Skeletal muscle satellite cell (primary cell): ENCODE data around the gene INSR.
"Not testable (repeated sequence)": the region's sequence is repeated elsewhere in the genome, so short reads cannot be mapped to it uniquely, and the experiment has no call there.

Source experiments
- H3K27me3 ChIP-seq: 2 replicates; pipeline ENCODE4 v1.7.0; 2013; ENCODE audit warnings: low read length; ENCODE audit not compliant: control insufficient read depth, insufficient read depth
- H3K36me3 ChIP-seq: 2 replicates; pipeline ENCODE4 v1.7.0; 2013; ENCODE audit warnings: mild to moderate bottlenecking, control low read depth, low read length; ENCODE audit not compliant: insufficient read depth
- H3K4me1 ChIP-seq: 2 replicates; pipeline ENCODE4 v1.7.0; 2013; ENCODE audit warnings: low read length; ENCODE audit not compliant: control insufficient read depth, insufficient read depth
- H3K4me2 ChIP-seq: 2 replicates; pipeline ENCODE4 v1.7.0; 2013; ENCODE audit warnings: mild to moderate bottlenecking, low read length
- H3K4me3 ChIP-seq: 2 replicates; pipeline ENCODE4 v1.7.0; 2013; ENCODE audit warnings: low read length
- H3K9ac ChIP-seq: 2 replicates; pipeline ENCODE4 v1.7.0; 2013; ENCODE audit warnings: mild to moderate bottlenecking, low read depth, low read length, moderate library complexity
- H3K9me3 ChIP-seq: replicated peaks from 2 replicates; pipeline ENCODE4 v1.7.0; 2013; ENCODE audit warnings: mild to moderate bottlenecking, control low read depth, low read length

INSR gene

DNA sequence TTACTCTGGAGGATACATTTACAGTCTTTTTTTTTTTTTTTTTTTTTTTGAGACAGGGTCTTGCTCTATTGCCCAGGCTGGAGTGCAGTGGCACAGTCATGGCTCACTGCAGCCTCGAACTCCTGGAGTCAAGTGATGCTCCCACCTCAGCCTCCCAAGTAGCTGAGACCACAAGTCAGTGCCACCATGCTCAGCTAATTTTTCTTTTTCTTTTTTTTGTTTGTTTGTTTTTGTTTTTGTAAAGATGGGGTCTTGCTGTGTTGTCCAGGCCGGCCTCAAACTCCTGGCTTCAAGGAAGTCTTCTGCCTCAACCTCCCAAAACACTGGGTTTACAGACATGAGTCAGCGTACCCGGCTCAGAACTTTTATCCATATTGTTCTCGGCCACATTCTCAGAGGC is 64.5 kb downstream of the INSR start:
- Histone ChIP-seq H3K9me3 (no peaks in the 10 kb centered on the region), H3K9ac (no peak overlapping the region), H3K4me2 (no peak overlapping the region), H3K27me3 (no peaks in the 10 kb centered on the region), H3K36me3 (no peaks in the 10 kb centered on the region), H3K4me1 (no peaks in the 10 kb centered on the region), H3K4me3 (no peak overlapping the region)

DNA sequence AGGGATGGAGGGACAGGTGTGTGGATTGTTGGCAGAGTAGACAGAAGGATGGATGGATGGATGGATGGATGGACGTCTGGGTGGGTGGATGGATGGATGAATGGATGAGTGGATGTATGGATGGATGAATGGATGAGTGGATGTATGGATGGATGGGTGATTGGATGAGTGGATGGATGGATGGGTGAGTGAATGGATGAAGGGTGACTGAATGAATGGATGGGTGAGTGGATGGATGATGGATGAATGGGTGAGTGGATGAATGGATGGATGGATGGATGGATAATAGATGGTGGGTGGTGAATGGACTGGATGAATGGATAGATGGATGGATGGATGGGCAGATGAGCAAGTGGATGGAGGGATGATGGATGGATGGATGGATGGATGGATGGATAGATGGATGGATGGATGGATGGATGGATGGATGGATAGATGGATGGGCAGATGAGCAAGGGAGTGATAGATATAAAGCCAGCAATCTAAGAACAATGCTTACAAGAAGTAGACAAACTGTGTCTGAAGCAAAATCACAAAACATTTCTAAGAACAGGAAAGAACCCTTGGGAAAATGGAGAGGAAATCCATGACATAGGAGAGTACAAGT is 65.2 kb downstream of the INSR start:
- Histone ChIP-seq H3K4me3 (no peak overlapping the region), H3K9ac (no peak overlapping the region), H3K27me3 (no peaks in the 10 kb centered on the region), H3K4me1 (no peaks in the 10 kb centered on the region), H3K36me3 (no peaks in the 10 kb centered on the region), H3K4me2 (no peak overlapping the region), H3K9me3 (no peaks in the 10 kb centered on the region)

DNA sequence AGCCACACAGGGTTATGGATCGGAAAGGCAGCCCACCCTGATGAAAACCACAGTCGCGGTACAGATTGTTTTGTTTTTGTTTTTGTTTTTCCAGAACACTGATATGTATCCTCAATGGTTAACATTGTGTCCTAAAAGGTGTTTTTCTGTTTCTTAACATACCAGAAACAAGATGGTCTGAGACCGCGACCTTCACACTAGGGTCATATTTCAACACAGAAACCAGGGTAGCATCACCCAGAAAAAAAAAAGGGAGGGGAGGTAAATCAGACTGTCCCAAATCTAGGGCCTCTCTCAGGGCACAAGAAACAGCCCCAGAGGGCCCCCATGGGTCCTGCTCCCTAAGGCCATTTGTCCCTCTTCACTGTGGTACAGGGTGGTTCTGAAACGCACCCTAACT is 66.5 kb downstream of the INSR start:
- no peak overlapping the region for H3K9ac ChIP-seq
- H3K9me3 ChIP-seq = no peaks in the 10 kb centered on the region
- H3K4me2 ChIP-seq = no peak overlapping the region
- no peaks in the 10 kb centered on the region for H3K4me1 ChIP-seq
- no peaks in the 10 kb centered on the region for H3K27me3 ChIP-seq
- no peaks in the 10 kb centered on the region for H3K36me3 ChIP-seq
- no peak overlapping the region for H3K4me3 ChIP-seq

DNA sequence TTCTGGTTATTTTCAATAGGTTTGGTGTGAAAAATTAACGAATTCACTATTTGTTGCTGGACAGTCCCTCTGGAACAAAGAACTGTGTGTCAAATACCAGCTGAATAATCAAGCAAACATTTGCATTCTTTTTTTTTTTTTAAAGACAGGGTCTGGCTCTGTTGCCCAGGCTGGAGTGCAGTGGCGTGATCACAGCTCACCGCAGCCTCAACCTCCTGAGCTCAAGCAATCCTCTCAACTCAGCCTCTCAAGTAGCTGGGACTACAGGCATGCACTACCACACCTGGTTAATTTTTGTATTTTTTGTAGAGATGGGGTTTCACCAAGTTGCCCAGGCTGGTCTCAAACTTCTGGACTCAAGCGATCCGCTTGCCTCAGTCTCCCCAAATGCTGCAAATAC is 67.1 kb downstream of the INSR start:
- H3K4me2 ChIP-seq, H3K36me3 ChIP-seq: not testable (repeated sequence)

DNA sequence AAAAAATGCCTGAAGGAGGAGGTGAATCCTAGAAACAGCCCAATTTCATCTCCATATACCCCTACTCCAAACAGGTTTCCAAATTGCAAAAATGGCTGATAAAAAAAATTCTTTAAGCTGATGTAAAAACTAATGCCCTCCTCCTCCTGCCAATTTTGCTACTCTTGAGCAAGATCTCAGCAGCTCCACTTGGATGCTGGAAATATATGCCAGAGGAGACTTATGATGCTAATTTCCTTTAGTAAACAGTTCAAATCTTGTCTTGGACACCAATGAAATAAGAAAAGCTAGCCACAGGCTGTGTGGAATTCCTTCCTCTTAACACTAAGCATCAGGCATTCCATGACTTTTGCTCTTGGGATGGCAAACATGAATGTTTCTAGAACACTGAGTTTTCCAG is 67.5 kb downstream of the INSR start:
- Histone ChIP-seq H3K4me3 (no peak overlapping the region), H3K9me3 (no peaks in the 10 kb centered on the region), H3K36me3 (no peaks in the 10 kb centered on the region), H3K9ac (no peak overlapping the region), H3K4me1 (no peaks in the 10 kb centered on the region), H3K27me3 (no peaks in the 10 kb centered on the region), H3K4me2 (no peak overlapping the region)

More for the DNA sequence above, 67.1 kb downstream of the INSR start:
- not testable (repeated sequence) for H3K9me3 ChIP-seq, H3K27me3 ChIP-seq, H3K4me1 ChIP-seq, H3K4me3 ChIP-seq, H3K9ac ChIP-seq

DNA sequence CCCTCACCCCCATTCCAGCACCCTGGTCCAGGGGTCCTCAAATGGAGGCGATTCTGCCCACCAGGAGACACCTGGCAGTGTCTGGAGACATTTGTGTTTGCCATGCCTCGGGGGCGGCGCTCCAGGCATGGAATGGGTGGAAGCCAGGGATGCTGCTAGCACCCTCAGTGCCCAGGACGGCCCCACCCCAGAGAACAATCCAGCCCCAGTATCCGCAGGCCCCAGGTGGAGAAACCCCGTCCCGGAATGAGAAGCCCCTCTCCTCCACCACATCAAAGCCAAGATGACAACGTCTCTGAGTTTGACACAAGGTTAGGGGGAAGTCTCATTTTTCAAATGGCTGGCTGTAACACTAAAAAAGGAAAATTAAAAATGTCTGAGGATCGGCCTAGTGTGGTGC is 68.5 kb downstream of the INSR start:
- Histone ChIP-seq H3K27me3 (no peaks in the 10 kb centered on the region), H3K9me3 (no peaks in the 10 kb centered on the region), H3K4me2 (no peak overlapping the region), H3K36me3 (no peaks in the 10 kb centered on the region), H3K4me3 (no peak overlapping the region), H3K9ac (no peak overlapping the region), H3K4me1 (no peaks in the 10 kb centered on the region)

DNA sequence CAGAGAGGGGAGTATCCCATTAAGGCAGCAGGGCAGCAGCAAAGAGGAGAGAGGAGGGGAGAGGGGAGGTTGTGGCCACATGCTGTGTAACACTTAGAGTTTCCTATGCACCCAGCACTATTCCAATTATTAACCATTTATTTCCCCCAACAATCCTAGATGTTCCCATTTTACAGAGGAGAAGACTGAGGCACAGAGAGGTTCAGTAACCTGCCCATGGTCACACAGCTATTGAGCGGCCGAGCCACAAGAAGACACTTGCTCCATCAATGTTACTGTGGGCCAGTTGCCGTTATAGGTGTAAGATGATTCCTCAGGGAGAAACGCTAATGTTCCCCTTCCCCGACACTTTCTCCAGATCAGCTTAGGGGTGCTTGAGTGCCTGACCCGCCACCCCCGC is 69.2 kb downstream of the INSR start:
- Histone ChIP-seq H3K4me2 (no peak overlapping the region), H3K9ac (no peak overlapping the region), H3K36me3 (no peaks in the 10 kb centered on the region), H3K9me3 (no peaks in the 10 kb centered on the region), H3K4me3 (no peak overlapping the region), H3K27me3 (no peaks in the 10 kb centered on the region), H3K4me1 (no peaks in the 10 kb centered on the region)

DNA sequence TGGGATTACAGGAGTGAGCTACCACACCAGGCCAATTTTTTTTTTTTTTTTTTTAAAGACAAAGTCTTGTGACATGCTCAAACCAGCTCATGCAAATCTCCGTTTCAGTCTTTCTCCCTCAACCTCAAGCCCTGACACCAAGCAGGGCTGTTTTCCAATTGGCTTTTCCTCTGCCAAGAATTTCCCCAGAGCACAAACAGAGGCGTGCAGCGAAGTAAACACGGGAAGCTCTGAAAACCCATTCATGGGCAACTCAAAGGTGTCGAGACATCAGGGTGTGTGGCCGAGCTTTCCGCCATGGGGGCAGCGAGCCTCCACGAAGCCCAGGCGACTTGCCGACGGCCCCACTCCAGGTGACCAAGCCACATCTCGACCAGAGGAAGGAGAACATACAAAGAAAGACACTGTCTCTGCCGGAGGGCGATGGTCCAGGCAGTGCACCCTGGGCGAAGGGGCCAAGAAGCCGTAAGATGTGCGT is 70.0 kb downstream of the INSR start:
- H3K4me1 ChIP-seq = no peaks in the 10 kb centered on the region
- H3K4me3 ChIP-seq = no peak overlapping the region
- H3K9ac ChIP-seq = no peak overlapping the region
- peak overlapping the region; percentile 41 for H3K4me2 ChIP-seq
- H3K9me3 ChIP-seq = no peaks in the 10 kb centered on the region
- no peaks in the 10 kb centered on the region for H3K27me3 ChIP-seq
- no peaks in the 10 kb centered on the region for H3K36me3 ChIP-seq

DNA sequence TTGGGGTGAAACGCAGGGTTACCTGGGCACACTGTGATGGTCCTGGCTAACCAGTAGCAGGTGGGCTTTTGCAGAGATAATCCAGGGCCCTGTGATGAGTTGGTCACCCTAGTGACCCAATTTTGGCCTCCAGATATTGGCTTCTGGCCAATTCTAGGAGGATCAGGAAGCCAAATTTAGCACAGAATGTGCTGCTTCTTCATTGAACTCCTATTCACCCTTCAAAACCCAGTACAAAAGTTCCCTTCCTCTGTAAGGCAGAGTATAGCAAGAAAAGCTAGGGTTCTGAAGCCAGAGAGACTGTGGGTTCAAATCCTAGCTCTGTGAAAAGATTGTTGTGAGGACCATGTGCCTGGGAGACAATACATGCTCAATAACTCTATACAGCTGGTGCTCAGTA is 70.8 kb downstream of the INSR start:
- Histone ChIP-seq H3K4me1 (no peaks in the 10 kb centered on the region), H3K27me3 (no peaks in the 10 kb centered on the region), H3K9me3 (no peaks in the 10 kb centered on the region), H3K4me2 (no peak overlapping the region), H3K9ac (no peak overlapping the region), H3K36me3 (no peaks in the 10 kb centered on the region), H3K4me3 (no peak overlapping the region)

DNA sequence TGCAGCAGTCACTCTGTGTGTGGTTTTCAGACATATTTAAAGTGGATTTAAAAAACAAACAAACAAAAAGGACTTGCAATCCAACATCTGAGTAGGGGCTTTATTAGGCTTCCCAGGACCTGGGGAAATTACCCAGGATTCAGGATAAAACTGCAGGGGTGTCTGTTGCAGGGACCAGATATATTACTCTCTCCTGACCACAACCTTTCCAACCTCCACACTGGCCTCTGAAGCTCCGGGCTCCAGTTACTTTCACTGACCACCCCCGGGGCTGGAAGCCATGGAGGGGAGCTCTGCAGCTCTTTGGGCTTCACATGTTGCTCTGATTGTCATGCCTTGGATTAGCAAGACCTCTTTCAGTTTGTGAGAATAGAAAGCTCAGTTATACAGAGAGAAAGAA is 75.2 kb downstream of the INSR start:
- H3K4me2 ChIP-seq = no peak overlapping the region
- H3K9me3 ChIP-seq = no peaks in the 10 kb centered on the region
- H3K4me1 ChIP-seq = no peaks in the 10 kb centered on the region
- no peaks in the 10 kb centered on the region for H3K36me3 ChIP-seq
- H3K27me3 ChIP-seq = no peaks in the 10 kb centered on the region
- no peak overlapping the region for H3K4me3 ChIP-seq
- H3K9ac ChIP-seq = no peak overlapping the region

DNA sequence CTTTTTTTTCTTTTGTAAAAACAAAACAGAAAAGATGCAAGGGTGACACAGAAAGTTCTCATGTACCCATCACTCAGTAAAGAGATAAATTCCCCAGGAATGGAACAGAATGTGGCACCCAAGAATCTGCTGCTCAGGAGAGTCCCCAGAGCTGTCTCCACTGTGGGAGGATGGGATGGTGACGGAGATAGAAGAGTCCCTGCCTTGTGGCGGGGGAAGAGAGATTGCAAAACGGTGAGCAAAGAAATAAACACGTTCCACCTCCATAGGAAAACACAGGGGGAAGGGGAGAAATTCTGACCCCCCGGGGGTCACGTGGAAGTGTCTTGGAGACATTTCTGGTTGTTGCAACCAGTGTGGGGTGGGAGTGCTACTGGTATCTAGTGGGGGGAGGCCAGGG is 76.4 kb downstream of the INSR start:
- no peak overlapping the region for H3K9ac ChIP-seq
- no peaks in the 10 kb centered on the region for H3K27me3 ChIP-seq
- no peak overlapping the region for H3K4me2 ChIP-seq
- no peaks in the 10 kb centered on the region for H3K9me3 ChIP-seq
- H3K4me1 ChIP-seq = no peaks in the 10 kb centered on the region
- H3K36me3 ChIP-seq = no peaks in the 10 kb centered on the region
- H3K4me3 ChIP-seq = no peak overlapping the region

DNA sequence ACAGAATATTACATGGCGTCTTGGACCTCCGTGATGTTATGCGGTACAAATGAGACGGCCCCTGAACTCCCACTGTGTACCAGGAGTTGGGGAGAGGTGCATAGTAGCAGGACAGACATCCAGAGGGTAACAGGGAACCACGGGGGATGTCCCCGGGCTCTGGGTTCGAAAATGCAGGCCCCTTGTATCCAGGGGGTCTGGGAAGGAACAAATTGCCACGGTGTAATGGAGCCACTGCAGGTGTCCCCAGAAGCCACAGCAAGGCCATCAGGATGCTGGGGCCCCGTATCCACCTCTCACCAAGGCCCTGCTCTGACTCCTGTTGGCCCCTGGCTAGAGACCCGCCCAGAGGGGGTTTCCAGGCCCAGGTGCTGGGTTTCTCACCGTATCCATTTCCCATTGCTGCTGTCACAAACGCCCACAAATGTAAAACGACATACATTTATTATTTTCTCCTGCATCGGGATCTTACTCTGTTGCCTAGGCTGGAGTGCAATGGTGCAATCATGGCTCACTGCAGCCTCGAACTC is 77.8 kb downstream of the INSR start:
- no peaks in the 10 kb centered on the region for H3K9me3 ChIP-seq

More for the DNA sequence above, 77.8 kb downstream of the INSR start:
- Histone ChIP-seq H3K27me3 (no peaks in the 10 kb centered on the region), H3K4me2 (no peak overlapping the region), H3K36me3 (no peaks in the 10 kb centered on the region), H3K9ac (no peak overlapping the region), H3K4me3 (no peak overlapping the region), H3K4me1 (no peaks in the 10 kb centered on the region)
